ENCODE data around the gene NUAK2. TPM values are rescaled to one million over a fixed set of nuclear protein-coding genes. Genes with fewer than 3 reads are reported as not detected.
"Not testable (repeated sequence)": the region's sequence is repeated elsewhere in the genome, so short reads cannot be mapped to it uniquely, and the experiment has no call there.

The NUAK2 gene
- total RNA-seq: 10 to 100 TPM; 46.9 to 47.9 TPM
- 10 to 100 TPM; 14.3 to 73.6 (median 34.0) TPM for polyA plus RNA-seq
- 2.4 to 50.9 (median 37.8) reads per million in 6 experiments for total RNA-seq

GRCh38 chr1:205321162-205321958, at the start of gene NUAK2:
NUAK2 (minus strand) TSS chr1:205321745; CDS start chr1:205321628, 117 bp downstream.
- Mint-ChIP-seq H3K27ac (peak within 1 kb of the TSS; percentile 83 to 99 (median 96)), H3K27me3 (peaks cover 0 to 2% (median 0%) of the 10 kb centered on the region in 5 donors), H3K36me3 (peaks cover 12 to 23% (median 12%) of the 10 kb centered on the region in 3 donors), H3K9me3 (peaks cover 0 to 10% (median 0%) of the 10 kb centered on the region in 9 donors), H3K4me3 (peak within 1 kb of the TSS; percentile 92 to 100 (median 98)), H3K4me1 (peaks cover 46 to 83% (median 70%) of the 10 kb centered on the region in 4 donors)
- POLR2A ChIA-PET: interaction anchor here (0.6 to 22.9 kb wide), 11 partner anchors 7 to 162 kb away, joined by 3 to 590 read pairs (median 5); no protein-coding TSS in a partner anchor
- ATAC-seq (peak; percentile 87 to 93), DNase-seq (peak; percentile 80 to 91 (median 84))

- ATAC-seq: no peak
- no peaks in the 10 kb centered on the region for H3K9me3 Mint-ChIP-seq
- peak overlapping the region in 1 of 10 donors; percentile 64 for H3K27ac Mint-ChIP-seq
- H3K36me3 Mint-ChIP-seq: no peaks in the 10 kb centered on the region
- peaks cover 0 to 18% (median 6%) of the 10 kb centered on the region in 5 donors for H3K27me3 Mint-ChIP-seq
- no peak for DNase-seq
- POLR2A ChIA-PET: no interaction called here
- H3K4me1 Mint-ChIP-seq: peaks cover 10 to 17% (median 13%) of the 10 kb centered on the region in 4 donors
- no peak overlapping the region for H3K4me3 Mint-ChIP-seq
Measured at GRCh38 chr1:205370780-205371179, 49.2 kb upstream of the NUAK2 start.

- DNase-seq: no peak
- Mint-ChIP-seq H3K27me3 (peaks cover 0 to 15% (median 4%) of the 10 kb centered on the region in 5 donors), H3K9me3 (no peaks in the 10 kb centered on the region), H3K27ac (no peak overlapping the region), H3K4me3 (no peak overlapping the region), H3K4me1 (peaks cover 9 to 14% (median 12%) of the 10 kb centered on the region in 4 donors), H3K36me3 (no peaks in the 10 kb centered on the region)
- ATAC-seq: no peak
- POLR2A ChIA-PET: no interaction called here
Measured at GRCh38 chr1:205369701-205370123, 48.2 kb upstream of the NUAK2 start.

GRCh38 chr1:205368478-205368877, 46.9 kb upstream of the NUAK2 start:
- POLR2A ChIA-PET: no interaction called here
- no peak overlapping the region for H3K27ac Mint-ChIP-seq

GRCh38 chr1:205365945-205366463, 44.5 kb upstream of the NUAK2 start:
- POLR2A ChIA-PET: no interaction called here
- Mint-ChIP-seq H3K4me3 (no peak overlapping the region), H3K9me3 (no peaks in the 10 kb centered on the region), H3K27me3 (peaks cover 0 to 6% (median 1%) of the 10 kb centered on the region in 5 donors), H3K36me3 (no peaks in the 10 kb centered on the region), H3K4me1 (no peaks in the 10 kb centered on the region), H3K27ac (no peak overlapping the region)
- no peak for ATAC-seq
- DNase-seq: no peak

More at GRCh38 chr1:205368478-205368877, 46.9 kb upstream of the NUAK2 start:
- ATAC-seq (no peak), DNase-seq (no peak)
- Mint-ChIP-seq H3K4me3 (no peak overlapping the region), H3K4me1 (peaks cover 0 to 2% (median under 1%) of the 10 kb centered on the region in 4 donors), H3K27me3 (peaks cover 0 to 12% (median 1%) of the 10 kb centered on the region in 5 donors), H3K36me3 (no peaks in the 10 kb centered on the region), H3K9me3 (no peaks in the 10 kb centered on the region)

- not testable (repeated sequence) for ATAC-seq, H3K9me3 Mint-ChIP-seq, H3K4me1 Mint-ChIP-seq, DNase-seq, H3K27me3 Mint-ChIP-seq, H3K36me3 Mint-ChIP-seq, H3K27ac Mint-ChIP-seq, H3K4me3 Mint-ChIP-seq
- POLR2A ChIA-PET: interaction anchor here (0.6 kb wide), 1 partner anchor 98 kb away, joined by 3 read pairs; no protein-coding TSS in a partner anchor
Measured at GRCh38 chr1:205365086-205365485, 43.5 kb upstream of the NUAK2 start.

- Mint-ChIP-seq H3K4me3 (no peak overlapping the region), H3K27me3 (peaks cover 7 to 32% (median 17%) of the 10 kb centered on the region in 5 donors), H3K27ac (no peak overlapping the region), H3K36me3 (no peaks in the 10 kb centered on the region), H3K4me1 (no peaks in the 10 kb centered on the region), H3K9me3 (no peaks in the 10 kb centered on the region)
- ATAC-seq: no peak
- POLR2A ChIA-PET: no interaction called here
- DNase-seq: no peak
Measured at GRCh38 chr1:205360891-205361290, 39.3 kb upstream of the NUAK2 start.

- H3K4me3 Mint-ChIP-seq: no peak overlapping the region
Measured at GRCh38 chr1:205359771-205360565, 38.4 kb upstream of the NUAK2 start.

GRCh38 chr1:205358579-205358978, 37.0 kb upstream of the NUAK2 start:
- POLR2A ChIA-PET: no interaction called here
- DNase-seq (no peak), ATAC-seq (no peak)
- no peaks in the 10 kb centered on the region for H3K9me3 Mint-ChIP-seq
- H3K27ac Mint-ChIP-seq: no peak overlapping the region
- no peaks in the 10 kb centered on the region for H3K36me3 Mint-ChIP-seq
- H3K4me1 Mint-ChIP-seq: peaks cover 0 to 6% (median 0%) of the 10 kb centered on the region in 4 donors
- H3K4me3 Mint-ChIP-seq: no peak overlapping the region
- peaks cover 8 to 42% (median 16%) of the 10 kb centered on the region in 5 donors for H3K27me3 Mint-ChIP-seq

More at GRCh38 chr1:205359771-205360565, 38.4 kb upstream of the NUAK2 start:
- Mint-ChIP-seq H3K27ac (no peak overlapping the region), H3K4me1 (no peaks in the 10 kb centered on the region), H3K36me3 (no peaks in the 10 kb centered on the region), H3K27me3 (peaks cover 7 to 32% (median 18%) of the 10 kb centered on the region in 5 donors), H3K9me3 (no peaks in the 10 kb centered on the region)
- POLR2A ChIA-PET: no interaction called here
- DNase-seq (no peak), ATAC-seq (no peak)

- DNase-seq: no peak
- Mint-ChIP-seq H3K4me3 (no peak overlapping the region), H3K27ac (no peak overlapping the region), H3K4me1 (peaks cover 0 to 6% (median 0%) of the 10 kb centered on the region in 4 donors), H3K9me3 (no peaks in the 10 kb centered on the region), H3K27me3 (peaks cover 8 to 42% (median 16%) of the 10 kb centered on the region in 5 donors), H3K36me3 (no peaks in the 10 kb centered on the region)
- POLR2A ChIA-PET: no interaction called here
- ATAC-seq: no peak
Measured at GRCh38 chr1:205357567-205357966, 36.0 kb upstream of the NUAK2 start.

GRCh38 chr1:205356440-205357139, 35.0 kb upstream of the NUAK2 start, which contains the start of gene KLHDC8A:
KLHDC8A (minus strand) TSS chr1:205356922; CDS start chr1:205343604, 13,318 bp downstream.
- DNase-seq: no peak
- no peak within 1 kb of the TSS for H3K4me3 Mint-ChIP-seq
- H3K4me1 Mint-ChIP-seq: peaks cover 0 to 6% (median 0%) of the 10 kb centered on the region in 4 donors
- POLR2A ChIA-PET: no interaction called here
- no peak for ATAC-seq
- peaks cover 8 to 42% (median 16%) of the 10 kb centered on the region in 5 donors for H3K27me3 Mint-ChIP-seq
- H3K36me3 Mint-ChIP-seq: no peaks in the 10 kb centered on the region
- H3K27ac Mint-ChIP-seq: no peak within 1 kb of the TSS
- H3K9me3 Mint-ChIP-seq: no peaks in the 10 kb centered on the region

- peaks cover 8 to 42% (median 16%) of the 10 kb centered on the region in 5 donors for H3K27me3 Mint-ChIP-seq
- H3K9me3 Mint-ChIP-seq: no peaks in the 10 kb centered on the region
- H3K36me3 Mint-ChIP-seq: no peaks in the 10 kb centered on the region
- H3K4me1 Mint-ChIP-seq: peaks cover 0 to 9% (median 3%) of the 10 kb centered on the region in 4 donors
- H3K27ac Mint-ChIP-seq: no peak overlapping the region
- POLR2A ChIA-PET: no interaction called here
- no peak overlapping the region for H3K4me3 Mint-ChIP-seq
- DNase-seq (no peak), ATAC-seq (no peak)
Measured at GRCh38 chr1:205355075-205355453, 33.5 kb upstream of the NUAK2 start.

Data from naive thymus-derived CD8-positive, alpha-beta T cell (primary cell).